Neural progenitor cell (in vitro differentiated cells): Measurements from ENCODE around the gene KLHDC4. TPM values are rescaled to one million over a fixed set of nuclear protein-coding genes. Genes with fewer than 3 reads are reported as not detected.
A peak's percentile ranks its signal among the peaks of the same experiment; 100 is the strongest.

Experiments used
- DNase-seq: peaks from one replicate; pipeline ENCODE4 v3.0.0-alpha.2; 2016; ENCODE audit warnings: low spot score
- H2AFZ ChIP-seq: fragments of 200-600 bp; sonication (generic); replicated peaks from 2 replicates; pipeline ENCODE4 v1.6.1; 2016; ENCODE audit warnings: antibody characterized with exemption
- H3F3A ChIP-seq: fragments of 200-600 bp; sonication (generic); 2 replicates; pipeline ENCODE4 v1.6.1; 2016; ENCODE audit warnings: antibody characterized with exemption, low read depth
- H3K27ac ChIP-seq: fragments of 200-600 bp; sonication (generic); 2 replicates; pipeline ENCODE4 v1.5.1; 2016; ENCODE audit warnings: mild to moderate bottlenecking
- H3K27me3 ChIP-seq: fragments of 200-600 bp; sonication (generic); 2 replicates; pipeline ENCODE4 v1.6.1; 2016; ENCODE audit warnings: mild to moderate bottlenecking, moderate library complexity
- H3K36me3 ChIP-seq: fragments of 200-600 bp; sonication (generic); 2 replicates; pipeline ENCODE4 v1.5.1; 2016
- H3K4me1 ChIP-seq: fragments of 200-600 bp; sonication (generic); 2 replicates; pipeline ENCODE4 v1.6.1; 2016; ENCODE audit warnings: mixed run types
- H3K4me2 ChIP-seq: fragments of 200-600 bp; sonication (generic); 2 replicates; pipeline ENCODE4 v1.6.1; 2016
- H3K4me3 ChIP-seq: fragments of 200-600 bp; sonication (generic); 2 replicates; pipeline ENCODE4 v1.5.1; 2016
- H3K79me2 ChIP-seq: fragments of 200-600 bp; sonication (generic); 2 replicates; pipeline ENCODE4 v1.6.1; 2016; ENCODE audit warnings: low read depth
- H3K9ac ChIP-seq: fragments of 200-600 bp; sonication (generic); 2 replicates; pipeline ENCODE4 v1.6.1; 2016
- H3K9me3 ChIP-seq: fragments of 200-600 bp; sonication (generic); 2 replicates; pipeline ENCODE4 v1.5.1; 2016; ENCODE audit warnings: low read depth
- H4K20me1 ChIP-seq: fragments of 200-600 bp; sonication (generic); 2 replicates; pipeline ENCODE4 v1.6.1; 2016; ENCODE audit warnings: low read depth
- H3K27ac Mint-ChIP-seq: 3 replicates; pipeline ENCODE4 v1.8.0; 2021; ENCODE audit warnings: mixed read lengths
- H3K27me3 Mint-ChIP-seq: 2 replicates; pipeline ENCODE4 v1.8.0; 2022; ENCODE audit warnings: low read depth, mild to moderate bottlenecking, inconsistent platforms, moderate library complexity, mixed read lengths; ENCODE audit not compliant: insufficient read depth
- H3K36me3 Mint-ChIP-seq: 3 replicates; pipeline ENCODE4 v1.8.0; 2021; ENCODE audit warnings: mixed read lengths
- H3K4me1 Mint-ChIP-seq: 3 replicates; pipeline ENCODE4 v1.8.0; 2021; ENCODE audit warnings: mixed read lengths
- H3K4me3 Mint-ChIP-seq: 3 replicates; pipeline ENCODE4 v1.8.0; 2021; ENCODE audit warnings: mild to moderate bottlenecking, moderate library complexity, mixed read lengths
- H3K9me3 Mint-ChIP-seq: 3 replicates; pipeline ENCODE4 v1.8.0; 2020; ENCODE audit warnings: mixed read lengths
- CTCF ChIP-seq: fragments of 200-600 bp; sonication (generic); IDR thresholded peaks from 2 replicates; pipeline ENCODE4 v1.5.1; 2017; ENCODE audit warnings: antibody characterized with exemption, mild to moderate bottlenecking
- EZH2 ChIP-seq: fragments of 200-600 bp; sonication (generic); IDR thresholded peaks from 2 replicates; pipeline ENCODE4 v1.6.1; 2017; ENCODE audit warnings: antibody characterized with exemption, mild to moderate bottlenecking, moderate library complexity
- EZH2phosphoT487 ChIP-seq: fragments of 200-600 bp; sonication (generic); IDR thresholded peaks from 2 replicates; pipeline ENCODE4 v1.6.1; 2017; ENCODE audit warnings: antibody characterized with exemption
- total RNA-seq: library from RNA; depleted of rRNA; stranded (reverse); fragments of >200 nt; gene quantifications from 2 replicates; pipeline ENCODE4 v1.2.3, GENCODE V29; 2015; ENCODE audit warnings: low replicate concordance

Gene KLHDC4
- total RNA-seq, 1 donor from 2014 or later, result 19.2 TPM

GRCh38 chr16:87806261-87806640, 40.5 kb upstream of the KLHDC4 start:
- no peaks in the 10 kb centered on the region for H3K9me3 ChIP-seq
- no peak overlapping the region for H3K9ac ChIP-seq
- H2AFZ ChIP-seq, result peak overlapping the region; percentile 3
- Mint-ChIP-seq H3K27me3 (peaks cover 8% of the 10 kb centered on the region), H3K4me1 (peaks cover 15% of the 10 kb centered on the region), H3K9me3 (no peaks in the 10 kb centered on the region), H3K27ac (no peak overlapping the region), H3K36me3 (no peaks in the 10 kb centered on the region), H3K4me3 (no peak overlapping the region)
- no peaks in the 10 kb centered on the region for H3K27me3 ChIP-seq
- H4K20me1 ChIP-seq, result no peaks in the 10 kb centered on the region
- H3K4me2 ChIP-seq, result no peak overlapping the region
- H3K27ac ChIP-seq, result no peak overlapping the region
- H3K79me2 ChIP-seq, result no peaks in the 10 kb centered on the region
- H3K4me3 ChIP-seq, result no peak overlapping the region
- H3F3A ChIP-seq, result no peaks in the 10 kb centered on the region
- no peak for TF ChIP-seq EZH2
- H3K36me3 ChIP-seq, result no peaks in the 10 kb centered on the region
- DNase-seq, result no peak
- H3K4me1 ChIP-seq, result peaks cover 10% of the 10 kb centered on the region

- Histone ChIP-seq H3K4me2 (no peak overlapping the region), H3K36me3 (no peaks in the 10 kb centered on the region), H3K79me2 (no peaks in the 10 kb centered on the region), H4K20me1 (no peaks in the 10 kb centered on the region), H3K4me3 (no peak overlapping the region), H3K27ac (no peak overlapping the region), H3F3A (no peaks in the 10 kb centered on the region), H3K4me1 (peaks cover 10% of the 10 kb centered on the region), H3K9me3 (no peaks in the 10 kb centered on the region), H3K27me3 (no peaks in the 10 kb centered on the region), H3K9ac (no peak overlapping the region), H2AFZ (no peak overlapping the region)
- peaks cover 10% of the 10 kb centered on the region for H3K27me3 Mint-ChIP-seq
- TF ChIP-seq CTCF (no peak), EZH2phosphoT487 (no peak), EZH2 (no peak)
- no peak overlapping the region for H3K27ac Mint-ChIP-seq
- no peaks in the 10 kb centered on the region for H3K9me3 Mint-ChIP-seq
- H3K4me1 Mint-ChIP-seq, result peaks cover 8% of the 10 kb centered on the region
- H3K4me3 Mint-ChIP-seq, result no peak overlapping the region
- DNase-seq, result no peak
- H3K36me3 Mint-ChIP-seq, result no peaks in the 10 kb centered on the region
Measured at GRCh38 chr16:87803385-87803784, 37.6 kb upstream of the KLHDC4 start.

GRCh38 chr16:87802670-87803069, 36.9 kb upstream of the KLHDC4 start:
- H3K9me3 ChIP-seq, result no peaks in the 10 kb centered on the region
- no peak overlapping the region for H3K4me2 ChIP-seq
- peaks cover 10% of the 10 kb centered on the region for H3K4me1 ChIP-seq
- peaks cover 8% of the 10 kb centered on the region for H3K4me1 Mint-ChIP-seq
- no peak overlapping the region for H3K27ac Mint-ChIP-seq
- no peak overlapping the region for H3K27ac ChIP-seq
- no peak overlapping the region for H2AFZ ChIP-seq
- no peak for TF ChIP-seq CTCF
- no peak for TF ChIP-seq EZH2phosphoT487
- no peak for TF ChIP-seq EZH2
- DNase-seq, result no peak
- H4K20me1 ChIP-seq, result no peaks in the 10 kb centered on the region
- no peak overlapping the region for H3K4me3 Mint-ChIP-seq
- H3K27me3 Mint-ChIP-seq, result peaks cover 10% of the 10 kb centered on the region
- no peaks in the 10 kb centered on the region for H3K27me3 ChIP-seq
- H3K36me3 Mint-ChIP-seq, result no peaks in the 10 kb centered on the region
- H3K9ac ChIP-seq, result no peak overlapping the region
- peaks cover 2% of the 10 kb centered on the region for H3F3A ChIP-seq
- H3K79me2 ChIP-seq, result no peaks in the 10 kb centered on the region
- no peak overlapping the region for H3K4me3 ChIP-seq
- H3K36me3 ChIP-seq, result no peaks in the 10 kb centered on the region
- no peaks in the 10 kb centered on the region for H3K9me3 Mint-ChIP-seq

GRCh38 chr16:87801679-87802259, 36.0 kb upstream of the KLHDC4 start:
- no peak for TF ChIP-seq EZH2phosphoT487
- no peak for TF ChIP-seq EZH2
- no peak for TF ChIP-seq CTCF
- H3K9me3 Mint-ChIP-seq, result no peaks in the 10 kb centered on the region
- no peaks in the 10 kb centered on the region for H3K9me3 ChIP-seq
- H3K4me3 ChIP-seq, result no peak overlapping the region
- H4K20me1 ChIP-seq, result no peaks in the 10 kb centered on the region
- no peak overlapping the region for H3K9ac ChIP-seq
- no peak overlapping the region for H3K27ac ChIP-seq
- no peaks in the 10 kb centered on the region for H3K79me2 ChIP-seq
- H3K36me3 Mint-ChIP-seq, result no peaks in the 10 kb centered on the region
- no peaks in the 10 kb centered on the region for H3K27me3 ChIP-seq
- H3K4me2 ChIP-seq, result no peak overlapping the region
- H2AFZ ChIP-seq, result no peak overlapping the region
- peaks cover 2% of the 10 kb centered on the region for H3F3A ChIP-seq
- no peaks in the 10 kb centered on the region for H3K36me3 ChIP-seq
- H3K27me3 Mint-ChIP-seq, result peaks cover 9% of the 10 kb centered on the region
- H3K27ac Mint-ChIP-seq, result no peak overlapping the region
- peaks cover 4% of the 10 kb centered on the region for H3K4me1 ChIP-seq
- DNase-seq, result no peak
- H3K4me3 Mint-ChIP-seq, result no peak overlapping the region
- H3K4me1 Mint-ChIP-seq, result peaks cover 6% of the 10 kb centered on the region
